ENCODE results near the gene FSCN2. TPM values are rescaled to one million over a fixed set of nuclear protein-coding genes. Genes with fewer than 3 reads are reported as not detected.

Gene FSCN2
- polyA plus RNA-seq, 1 of the 3 experiments (the other 2 are of a cell fraction) = 2.1 TPM

- Histone ChIP-seq H3K36me3 (replicated peaks in 1 of 2; ENCODE audit: control insufficient read depth in 1 of 2, insufficient read depth in 2 of 2, low read length in 1 of 2) (peaks cover 8 to 35% of the 10 kb centered on the region in 2 experiments), H3K9me2 (no peaks in the 10 kb centered on the region), H3K4me1 (ENCODE audit: control insufficient read depth in 1 of 2, insufficient read depth in 2 of 2, low read depth in 1 of 2, low read length in 1 of 2) (peaks cover 0 to 30% of the 10 kb centered on the region in 2 experiments; a peak in 1 of 4 replicates), H3K9ac (no peak overlapping the region), H3F3A (replicated peaks; ENCODE audit: insufficient read depth) (peaks cover 11% of the 10 kb centered on the region), H3K79me2 (ENCODE audit: insufficient read depth) (no peaks in the 10 kb centered on the region), H3K4me2 (no peak overlapping the region), H2AFZ (ENCODE audit: low read depth) (no peak overlapping the region), H3K27ac (ENCODE audit: low read depth in 2 of 2, low read length in 1 of 2) (no peak overlapping the region), H4K20me1 (ENCODE audit: insufficient read depth) (peaks cover 9% of the 10 kb centered on the region; the same call in 1 of the 2 replicates), H3K4me3 (ENCODE audit: low read depth in 2 of 2, low read length in 1 of 2) (no peak overlapping the region), H3K27me3 (ENCODE audit: insufficient read depth) (no peaks in the 10 kb centered on the region), H3K9me3 (no peaks in the 10 kb centered on the region)
- ChIA-PET CTCF (interaction anchor here (0.7 to 4.2 kb wide), 15 partner anchors 13 to 285 kb away, joined by 3 to 39 read pairs (median 7); partner anchors contain the start of genes ACTG1 and FAAP100), POLR2A (interaction anchor here (0.7 to 1.1 kb wide), 3 partner anchors 26 to 32 kb away, joined by 3 to 4 read pairs (median 3); partner anchors contain the start of gene ACTG1)
- 83% methylated on average over 24 of the region's 26 CpGs for WGBS (ENCODE audit: low lambda C conversion rate)
- no peak for DNase-seq
- no peak for TF ChIP-seq PBX3 (IDR thresholded peaks at IDR 0.05)
These were observed 10.7 kb downstream of the FSCN2 start for GRCh38 chr17:81538651-81539570.

- Histone ChIP-seq H3K4me3 (ENCODE audit: low read depth in 2 of 2, low read length in 1 of 2) (no peak overlapping the region), H3K36me3 (replicated peaks in 1 of 2; ENCODE audit: control insufficient read depth in 1 of 2, insufficient read depth in 2 of 2, low read length in 1 of 2) (peaks cover 11 to 41% of the 10 kb centered on the region in 2 experiments), H4K20me1 (ENCODE audit: insufficient read depth) (peaks cover 9% of the 10 kb centered on the region; the same call in 1 of the 2 replicates), H2AFZ (ENCODE audit: low read depth) (no peak overlapping the region), H3K27me3 (ENCODE audit: insufficient read depth) (no peaks in the 10 kb centered on the region), H3K79me2 (ENCODE audit: insufficient read depth) (no peaks in the 10 kb centered on the region), H3K9me3 (no peaks in the 10 kb centered on the region), H3K9ac (no peak overlapping the region), H3K4me2 (no peak overlapping the region), H3F3A (replicated peaks; ENCODE audit: insufficient read depth) (peaks cover 11% of the 10 kb centered on the region), H3K4me1 (ENCODE audit: control insufficient read depth in 1 of 2, insufficient read depth in 2 of 2, low read depth in 1 of 2, low read length in 1 of 2) (peaks cover 0 to 24% of the 10 kb centered on the region in 2 experiments; a peak in 1 of 4 replicates), H3K9me2 (no peaks in the 10 kb centered on the region), H3K27ac (ENCODE audit: low read depth in 2 of 2, low read length in 1 of 2) (no peak overlapping the region)
- WGBS (ENCODE audit: low lambda C conversion rate) = 93% methylated on average over 9 of the region's 10 CpGs
- CTCF ChIA-PET = interaction anchor here (1.4 to 4.2 kb wide), 3 partner anchors 27 to 285 kb away, joined by 8 to 39 read pairs (median 20); partner anchors contain the start of gene ACTG1
- no peak for TF ChIP-seq FOXM1 (IDR thresholded peaks at IDR 0.05; ENCODE audit: low read depth)
- no peak for DNase-seq
- POLR2A ChIA-PET = interaction anchor here (0.9 kb wide), 1 partner anchor 32 kb away, joined by 3 read pairs; no protein-coding TSS in a partner anchor
These were observed 11.4 kb downstream of the FSCN2 start for GRCh38 chr17:81539571-81539900.

- 94% methylated on average over 25 of the region's 28 CpGs for WGBS (ENCODE audit: low lambda C conversion rate)
- H2AFZ ChIP-seq (ENCODE audit: low read depth) = no peak overlapping the region
- CTCF ChIA-PET = no interaction called here
- TF ChIP-seq NFIC (IDR thresholded peaks at IDR 0.05; ENCODE audit: borderline replicate concordance) (no peak), POLR2AphosphoS5 (IDR thresholded peaks at IDR 0.05; ENCODE audit: low read depth, low read length) (no peak), GATA2 (CRISPR knock-in tag; IDR thresholded peaks at IDR 0.05) (no peak), SMC3 (IDR thresholded peaks at IDR 0.05; ENCODE audit: low read depth, low read length) (no peak), NRF1 (IDR thresholded peaks at IDR 0.05; ENCODE audit: low read depth, low read length) (no peak), IRF3 (IDR thresholded peaks at IDR 0.05; ENCODE audit: low read depth, low read length) (no peak), RFX5 (IDR thresholded peaks at IDR 0.05; ENCODE audit: low read length) (no peak), RCOR1 (IDR thresholded peaks at IDR 0.05; ENCODE audit: low read length) (no peak), USF1 (IDR thresholded peaks at IDR 0.05; ENCODE audit: borderline replicate concordance, low read depth) (no peak), USF2 (IDR thresholded peaks at IDR 0.05; ENCODE audit: borderline replicate concordance, low read depth, low read length) (no peak), CHD2 (IDR thresholded peaks at IDR 0.05; ENCODE audit: low read length, partially characterized antibody) (no peak), TEAD4 (IDR thresholded peaks at IDR 0.05; ENCODE audit: borderline replicate concordance, insufficient read depth) (no peak), MEF2A (IDR thresholded peaks at IDR 0.05; ENCODE audit: borderline replicate concordance, low read depth) (no peak)
These were observed 11.9 kb downstream of the FSCN2 start for GRCh38 chr17:81539961-81540675.

More at GRCh38 chr17:81539961-81540675, 11.9 kb downstream of the FSCN2 start:
- Histone ChIP-seq H3F3A (replicated peaks; ENCODE audit: insufficient read depth) (peaks cover 11% of the 10 kb centered on the region), H3K27ac (ENCODE audit: low read depth in 2 of 2, low read length in 1 of 2) (no peak overlapping the region), H3K9me2 (no peaks in the 10 kb centered on the region), H3K9me3 (no peaks in the 10 kb centered on the region), H3K4me2 (no peak overlapping the region), H3K4me1 (ENCODE audit: control insufficient read depth in 1 of 2, insufficient read depth in 2 of 2, low read depth in 1 of 2, low read length in 1 of 2) (peaks cover 0 to 19% of the 10 kb centered on the region in 2 experiments; a peak in 1 of 4 replicates), H3K36me3 (replicated peaks in 1 of 2; ENCODE audit: control insufficient read depth in 1 of 2, insufficient read depth in 2 of 2, low read length in 1 of 2) (peaks cover 16 to 44% of the 10 kb centered on the region in 2 experiments), H3K9ac (no peak overlapping the region), H4K20me1 (ENCODE audit: insufficient read depth) (peaks cover 9% of the 10 kb centered on the region; the same call in 1 of the 2 replicates), H3K27me3 (ENCODE audit: insufficient read depth) (no peaks in the 10 kb centered on the region), H3K4me3 (ENCODE audit: low read depth in 2 of 2, low read length in 1 of 2) (no peak overlapping the region), H3K79me2 (ENCODE audit: insufficient read depth) (no peaks in the 10 kb centered on the region)
- no peak for DNase-seq
- POLR2A ChIA-PET = interaction anchor here (0.6 kb wide), 1 partner anchor 97 kb away, joined by 3 read pairs; the partner anchor contains the start of gene NPLOC4

All from SK-N-SH (cell line).